LNCAP (cell line): ENCODE measurements around the gene PCK2.

Source experiments
- TF ChIP-seq, protein P1 (sequence below): fragments of 450-650 bp; IDR thresholded peaks from 2 replicates; pipeline ENCODE4 v1.5.1; 2017; ENCODE audit warnings: mild to moderate bottlenecking

Gene PCK2

DNA sequence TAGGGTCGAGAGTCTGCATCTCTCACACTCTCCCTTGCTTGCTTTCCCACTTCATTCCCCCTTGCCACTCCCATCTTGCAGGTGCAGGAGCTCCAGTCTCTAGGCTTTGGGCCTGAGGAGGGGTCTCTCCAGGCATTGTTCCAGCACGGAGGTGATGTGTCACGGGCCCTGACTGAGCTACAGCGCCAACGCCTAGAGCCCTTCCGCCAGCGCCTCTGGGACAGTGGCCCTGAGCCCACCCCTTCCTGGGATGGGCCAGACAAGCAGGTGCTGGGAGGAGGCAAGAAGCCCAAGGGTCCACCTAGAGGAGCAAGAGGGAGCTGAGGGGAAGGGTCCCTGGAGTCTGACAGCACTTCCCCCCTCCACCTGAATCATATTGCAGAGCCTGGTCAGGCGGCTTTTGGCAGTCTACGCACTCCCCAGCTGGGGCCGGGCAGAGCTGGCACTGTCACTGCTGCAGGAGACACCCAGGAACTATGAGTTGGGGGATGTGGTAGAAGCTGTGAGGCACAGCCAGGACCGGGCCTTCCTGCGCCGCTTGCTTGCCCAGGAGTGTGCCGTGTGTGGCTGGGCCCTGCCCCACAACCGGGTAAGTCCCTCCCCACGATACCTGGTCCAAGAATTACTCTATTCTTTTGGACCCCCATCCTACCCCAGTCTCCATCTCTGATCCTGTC lies 57.4 kb downstream of the PCK2 start:
- TF ChIP-seq, protein P1, sequence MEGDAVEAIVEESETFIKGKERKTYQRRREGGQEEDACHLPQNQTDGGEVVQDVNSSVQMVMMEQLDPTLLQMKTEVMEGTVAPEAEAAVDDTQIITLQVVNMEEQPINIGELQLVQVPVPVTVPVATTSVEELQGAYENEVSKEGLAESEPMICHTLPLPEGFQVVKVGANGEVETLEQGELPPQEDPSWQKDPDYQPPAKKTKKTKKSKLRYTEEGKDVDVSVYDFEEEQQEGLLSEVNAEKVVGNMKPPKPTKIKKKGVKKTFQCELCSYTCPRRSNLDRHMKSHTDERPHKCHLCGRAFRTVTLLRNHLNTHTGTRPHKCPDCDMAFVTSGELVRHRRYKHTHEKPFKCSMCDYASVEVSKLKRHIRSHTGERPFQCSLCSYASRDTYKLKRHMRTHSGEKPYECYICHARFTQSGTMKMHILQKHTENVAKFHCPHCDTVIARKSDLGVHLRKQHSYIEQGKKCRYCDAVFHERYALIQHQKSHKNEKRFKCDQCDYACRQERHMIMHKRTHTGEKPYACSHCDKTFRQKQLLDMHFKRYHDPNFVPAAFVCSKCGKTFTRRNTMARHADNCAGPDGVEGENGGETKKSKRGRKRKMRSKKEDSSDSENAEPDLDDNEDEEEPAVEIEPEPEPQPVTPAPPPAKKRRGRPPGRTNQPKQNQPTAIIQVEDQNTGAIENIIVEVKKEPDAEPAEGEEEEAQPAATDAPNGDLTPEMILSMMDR: no peak
